ENCODE measurements around the gene PPP3CA.

Gene PPP3CA

GRCh38 chr4:101299899-101300540, 47.3 kb downstream of the PPP3CA start:
- Histone ChIP-seq H3K9me3 (ENCODE audit: insufficient read depth, low read depth, low read length) (no peaks in the 10 kb centered on the region), H3K9ac (ENCODE audit: low read depth, low read length) (no peak overlapping the region), H3K27me3 (ENCODE audit: insufficient read depth, low read length) (no peaks in the 10 kb centered on the region), H3K36me3 (ENCODE audit: insufficient read depth, low read depth, low read length) (no peaks in the 10 kb centered on the region), H3K27ac (ENCODE audit: low read length) (no peak overlapping the region), H3K4me3 (ENCODE audit: low read length) (no peak overlapping the region), H3K4me1 (ENCODE audit: insufficient read depth, low read length) (peaks cover 10% of the 10 kb centered on the region; the same call in 1 of the 2 replicates)

- no peaks in the 10 kb centered on the region for H3K27me3 ChIP-seq (ENCODE audit: insufficient read depth, low read length)
- no peak overlapping the region for H3K27ac ChIP-seq (ENCODE audit: low read length)
- no peaks in the 10 kb centered on the region for H3K9me3 ChIP-seq (ENCODE audit: insufficient read depth, low read depth, low read length)
Observed at GRCh38 chr4:101299021-101299420, 48.3 kb downstream of the PPP3CA start.

GRCh38 chr4:101295691-101296090, 51.6 kb downstream of the PPP3CA start:
- Histone ChIP-seq H3K36me3 (ENCODE audit: insufficient read depth, low read depth, low read length) (no peaks in the 10 kb centered on the region), H3K9me3 (ENCODE audit: insufficient read depth, low read depth, low read length) (no peaks in the 10 kb centered on the region), H3K27me3 (ENCODE audit: insufficient read depth, low read length) (no peaks in the 10 kb centered on the region), H3K4me3 (ENCODE audit: low read length) (no peak overlapping the region), H3K9ac (ENCODE audit: low read depth, low read length) (no peak overlapping the region), H3K27ac (ENCODE audit: low read length) (no peak overlapping the region), H3K4me1 (ENCODE audit: insufficient read depth, low read length) (no peaks in the 10 kb centered on the region)

More at GRCh38 chr4:101299021-101299420, 48.3 kb downstream of the PPP3CA start:
- no peak overlapping the region for H3K9ac ChIP-seq (ENCODE audit: low read depth, low read length)
- no peak overlapping the region for H3K4me3 ChIP-seq (ENCODE audit: low read length)
- H3K4me1 ChIP-seq (ENCODE audit: insufficient read depth, low read length) = 0 out of 2 replicates have a peak, but pooled peaks cover under 1% of the 10 kb centered on the region
- no peaks in the 10 kb centered on the region for H3K36me3 ChIP-seq (ENCODE audit: insufficient read depth, low read depth, low read length)

GRCh38 chr4:101294597-101294996, 52.7 kb downstream of the PPP3CA start:
- H3K9ac ChIP-seq (ENCODE audit: low read depth, low read length) = no peak overlapping the region
- no peaks in the 10 kb centered on the region for H3K36me3 ChIP-seq (ENCODE audit: insufficient read depth, low read depth, low read length)
- no peak overlapping the region for H3K4me3 ChIP-seq (ENCODE audit: low read length)
- H3K27ac ChIP-seq (ENCODE audit: low read length) = no peak overlapping the region
- H3K9me3 ChIP-seq (ENCODE audit: insufficient read depth, low read depth, low read length) = no peaks in the 10 kb centered on the region
- H3K4me1 ChIP-seq (ENCODE audit: insufficient read depth, low read length) = no peaks in the 10 kb centered on the region
- no peaks in the 10 kb centered on the region for H3K27me3 ChIP-seq (ENCODE audit: insufficient read depth, low read length)

GRCh38 chr4:101292901-101293300, 54.4 kb downstream of the PPP3CA start:
- Histone ChIP-seq H3K4me1 (ENCODE audit: insufficient read depth, low read length) (peaks cover 11% of the 10 kb centered on the region; the same call in 1 of the 2 replicates), H3K36me3 (ENCODE audit: insufficient read depth, low read depth, low read length) (no peaks in the 10 kb centered on the region), H3K9me3 (ENCODE audit: insufficient read depth, low read depth, low read length) (no peaks in the 10 kb centered on the region), H3K27ac (ENCODE audit: low read length) (no peak overlapping the region), H3K27me3 (ENCODE audit: insufficient read depth, low read length) (no peaks in the 10 kb centered on the region), H3K9ac (ENCODE audit: low read depth, low read length) (no peak overlapping the region), H3K4me3 (ENCODE audit: low read length) (no peak overlapping the region)

- no peak overlapping the region for H3K27ac ChIP-seq (ENCODE audit: low read length)
- H3K36me3 ChIP-seq (ENCODE audit: insufficient read depth, low read depth, low read length) = no peaks in the 10 kb centered on the region
- H3K4me3 ChIP-seq (ENCODE audit: low read length) = no peak overlapping the region
- no peaks in the 10 kb centered on the region for H3K9me3 ChIP-seq (ENCODE audit: insufficient read depth, low read depth, low read length)
- no peak overlapping the region for H3K9ac ChIP-seq (ENCODE audit: low read depth, low read length)
- H3K27me3 ChIP-seq (ENCODE audit: insufficient read depth, low read length) = no peaks in the 10 kb centered on the region
- peaks cover 18% of the 10 kb centered on the region; the same call in 1 of the 2 replicates for H3K4me1 ChIP-seq (ENCODE audit: insufficient read depth, low read length)
Observed at GRCh38 chr4:101292214-101292613, 55.1 kb downstream of the PPP3CA start.

GRCh38 chr4:101291198-101291597, 56.1 kb downstream of the PPP3CA start:
- Histone ChIP-seq H3K36me3 (ENCODE audit: insufficient read depth, low read depth, low read length) (no peaks in the 10 kb centered on the region), H3K4me3 (ENCODE audit: low read length) (no peak overlapping the region), H3K9ac (ENCODE audit: low read depth, low read length) (no peak overlapping the region), H3K4me1 (ENCODE audit: insufficient read depth, low read length) (peaks cover 19% of the 10 kb centered on the region; the same call in 1 of the 2 replicates), H3K9me3 (ENCODE audit: insufficient read depth, low read depth, low read length) (no peaks in the 10 kb centered on the region), H3K27me3 (ENCODE audit: insufficient read depth, low read length) (no peaks in the 10 kb centered on the region), H3K27ac (ENCODE audit: low read length) (no peak overlapping the region)

GRCh38 chr4:101290654-101291053, 56.7 kb downstream of the PPP3CA start:
- no peak overlapping the region for H3K27ac ChIP-seq (ENCODE audit: low read length)
- H3K4me1 ChIP-seq (ENCODE audit: insufficient read depth, low read length) = peaks cover 22% of the 10 kb centered on the region; the same call in 1 of the 2 replicates
- H3K36me3 ChIP-seq (ENCODE audit: insufficient read depth, low read depth, low read length) = no peaks in the 10 kb centered on the region
- H3K9me3 ChIP-seq (ENCODE audit: insufficient read depth, low read depth, low read length) = no peaks in the 10 kb centered on the region
- no peak overlapping the region for H3K9ac ChIP-seq (ENCODE audit: low read depth, low read length)
- no peaks in the 10 kb centered on the region for H3K27me3 ChIP-seq (ENCODE audit: insufficient read depth, low read length)
- no peak overlapping the region for H3K4me3 ChIP-seq (ENCODE audit: low read length)

GRCh38 chr4:101289306-101289705, 58.0 kb downstream of the PPP3CA start:
- H3K27ac ChIP-seq (ENCODE audit: low read length) = no peak overlapping the region

GRCh38 chr4:101288365-101289145, 58.8 kb downstream of the PPP3CA start:
- Histone ChIP-seq H3K9me3 (ENCODE audit: insufficient read depth, low read depth, low read length) (no peaks in the 10 kb centered on the region), H3K27ac (ENCODE audit: low read length) (no peak overlapping the region), H3K4me1 (ENCODE audit: insufficient read depth, low read length) (peaks cover 32% of the 10 kb centered on the region), H3K27me3 (ENCODE audit: insufficient read depth, low read length) (no peaks in the 10 kb centered on the region), H3K4me3 (ENCODE audit: low read length) (no peak overlapping the region), H3K9ac (ENCODE audit: low read depth, low read length) (no peak overlapping the region), H3K36me3 (ENCODE audit: insufficient read depth, low read depth, low read length) (no peaks in the 10 kb centered on the region)

More at GRCh38 chr4:101289306-101289705, 58.0 kb downstream of the PPP3CA start:
- Histone ChIP-seq H3K36me3 (ENCODE audit: insufficient read depth, low read depth, low read length) (no peaks in the 10 kb centered on the region), H3K4me1 (ENCODE audit: insufficient read depth, low read length) (peaks cover 27% of the 10 kb centered on the region; the same call in 1 of the 2 replicates), H3K9ac (ENCODE audit: low read depth, low read length) (no peak overlapping the region), H3K9me3 (ENCODE audit: insufficient read depth, low read depth, low read length) (no peaks in the 10 kb centered on the region), H3K4me3 (ENCODE audit: low read length) (no peak overlapping the region), H3K27me3 (ENCODE audit: insufficient read depth, low read length) (no peaks in the 10 kb centered on the region)

- Histone ChIP-seq H3K9ac (ENCODE audit: low read depth, low read length) (peak overlapping the region; percentile 18; the same call in 1 of the 2 replicates), H3K9me3 (ENCODE audit: insufficient read depth, low read depth, low read length) (no peaks in the 10 kb centered on the region), H3K27me3 (ENCODE audit: insufficient read depth, low read length) (no peaks in the 10 kb centered on the region), H3K36me3 (ENCODE audit: insufficient read depth, low read depth, low read length) (no peaks in the 10 kb centered on the region), H3K27ac (ENCODE audit: low read length) (no peak overlapping the region), H3K4me1 (ENCODE audit: insufficient read depth, low read length) (peaks cover 42% of the 10 kb centered on the region), H3K4me3 (ENCODE audit: low read length) (no peak overlapping the region)
Observed at GRCh38 chr4:101287324-101287723, 60.0 kb downstream of the PPP3CA start.

GRCh38 chr4:101286663-101287062, 60.7 kb downstream of the PPP3CA start:
- H3K4me1 ChIP-seq (ENCODE audit: insufficient read depth, low read length) = peaks cover 49% of the 10 kb centered on the region
- no peaks in the 10 kb centered on the region for H3K36me3 ChIP-seq (ENCODE audit: insufficient read depth, low read depth, low read length)
- no peak overlapping the region for H3K27ac ChIP-seq (ENCODE audit: low read length)
- H3K9ac ChIP-seq (ENCODE audit: low read depth, low read length) = no peak overlapping the region
- H3K9me3 ChIP-seq (ENCODE audit: insufficient read depth, low read depth, low read length) = no peaks in the 10 kb centered on the region
- H3K27me3 ChIP-seq (ENCODE audit: insufficient read depth, low read length) = no peaks in the 10 kb centered on the region
- H3K4me3 ChIP-seq (ENCODE audit: low read length) = no peak overlapping the region
